Activated T-cell treated with anti-CD3 and anti-CD28 coated beads for 24 hours (primary cell): ENCODE data around the gene CATSPERZ.

ENCODE experiments used
- DNase-seq: peaks from one replicate; pipeline ENCODE4 v3.0.0-alpha.2; 2020; ENCODE audit warnings: low read depth

The CATSPERZ gene

DNA sequence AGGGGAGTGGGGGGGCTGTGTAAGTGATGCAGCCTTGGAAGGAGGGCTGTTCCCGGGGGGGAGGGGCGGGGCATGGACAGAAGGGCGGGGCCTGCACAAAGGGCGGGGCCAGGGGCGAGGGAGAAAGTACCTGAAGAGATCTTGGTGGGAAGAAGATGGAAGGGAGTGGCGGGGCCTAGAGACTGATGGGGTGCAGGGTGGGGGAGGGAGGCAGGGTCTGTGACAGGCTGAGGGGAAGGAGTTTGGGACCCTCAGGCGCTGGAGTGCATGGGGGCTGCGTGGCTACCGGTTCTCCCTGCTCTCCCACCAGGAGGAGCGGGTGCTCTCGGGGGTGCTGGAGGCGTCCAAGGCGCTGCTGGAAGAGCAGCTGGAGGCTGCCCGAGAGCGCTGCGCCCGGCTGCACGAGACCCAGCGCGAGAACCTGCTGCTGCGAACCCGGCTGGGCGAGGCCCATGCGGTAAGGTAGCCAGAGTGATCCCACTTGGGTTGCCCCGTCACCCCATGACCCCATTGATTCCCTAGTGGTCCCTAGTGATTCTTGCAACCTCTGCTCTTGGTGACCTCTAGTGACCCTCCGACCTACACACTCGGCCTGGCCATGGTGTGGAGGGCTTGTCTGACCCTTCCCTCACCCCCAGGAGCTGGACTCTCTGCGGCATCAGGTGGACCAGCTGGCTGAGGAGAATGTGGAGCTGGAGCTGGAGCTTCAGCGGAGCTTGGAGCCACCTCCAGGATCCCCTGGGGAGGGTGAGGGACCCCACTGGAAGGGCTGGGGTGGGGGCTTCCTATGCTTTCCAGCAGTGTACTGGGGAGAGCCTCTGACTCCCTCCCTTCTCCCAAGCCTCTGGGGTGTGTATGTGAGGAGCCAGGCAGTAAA is 42.9 kb downstream of the CATSPERZ start:
- DNase-seq, result no peak

DNA sequence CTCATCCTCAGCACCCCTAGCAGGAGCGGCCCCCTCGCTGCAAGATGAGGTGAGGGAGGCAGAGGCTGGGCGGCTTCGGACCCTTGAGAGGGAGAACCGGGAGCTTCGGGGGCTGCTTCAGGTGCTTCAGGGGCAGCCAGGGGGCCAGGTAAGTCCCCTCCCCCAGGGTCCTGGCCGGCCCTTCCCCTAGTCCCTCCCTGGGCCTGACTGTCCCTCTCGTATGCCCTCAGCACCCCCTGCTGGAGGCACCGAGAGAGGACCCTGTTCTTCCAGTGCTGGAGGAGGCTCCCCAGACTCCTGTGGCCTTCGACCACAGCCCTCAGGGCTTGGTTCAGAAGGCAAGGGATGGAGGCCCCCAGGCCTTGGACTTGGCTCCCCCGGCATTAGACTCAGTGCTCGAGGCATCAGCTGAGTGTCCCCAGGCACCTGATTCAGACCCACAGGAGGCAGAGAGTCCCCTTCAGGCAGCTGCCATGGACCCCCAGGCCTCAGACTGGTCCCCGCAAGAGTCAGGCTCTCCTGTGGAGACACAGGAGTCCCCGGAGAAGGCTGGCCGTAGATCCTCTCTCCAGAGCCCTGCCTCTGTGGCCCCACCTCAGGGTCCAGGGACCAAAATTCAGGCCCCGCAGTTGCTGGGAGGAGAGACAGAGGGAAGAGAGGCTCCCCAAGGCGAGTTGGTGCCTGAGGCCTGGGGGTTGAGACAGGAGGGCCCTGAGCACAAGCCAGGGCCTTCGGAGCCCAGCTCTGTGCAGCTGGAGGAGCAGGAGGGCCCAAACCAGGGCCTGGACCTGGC is 43.8 kb downstream of the CATSPERZ start:
- DNase-seq, result no peak

DNA sequence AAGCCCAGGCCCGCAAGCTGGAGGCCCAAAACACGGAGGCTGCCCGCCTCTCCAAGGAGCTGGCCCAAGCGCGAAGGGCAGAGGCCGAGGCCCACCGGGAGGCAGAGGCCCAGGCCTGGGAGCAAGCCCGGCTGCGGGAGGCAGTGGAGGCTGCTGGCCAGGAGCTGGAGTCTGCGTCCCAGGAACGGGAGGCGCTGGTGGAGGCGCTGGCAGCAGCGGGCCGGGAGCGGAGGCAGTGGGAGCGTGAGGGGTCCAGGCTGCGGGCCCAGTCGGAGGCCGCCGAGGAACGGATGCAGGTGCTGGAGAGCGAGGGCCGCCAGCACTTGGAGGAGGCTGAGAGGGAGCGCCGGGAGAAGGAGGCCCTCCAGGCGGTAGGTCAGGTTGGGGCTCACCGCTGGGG is 44.6 kb downstream of the CATSPERZ start:
- DNase-seq, result no peak

DNA sequence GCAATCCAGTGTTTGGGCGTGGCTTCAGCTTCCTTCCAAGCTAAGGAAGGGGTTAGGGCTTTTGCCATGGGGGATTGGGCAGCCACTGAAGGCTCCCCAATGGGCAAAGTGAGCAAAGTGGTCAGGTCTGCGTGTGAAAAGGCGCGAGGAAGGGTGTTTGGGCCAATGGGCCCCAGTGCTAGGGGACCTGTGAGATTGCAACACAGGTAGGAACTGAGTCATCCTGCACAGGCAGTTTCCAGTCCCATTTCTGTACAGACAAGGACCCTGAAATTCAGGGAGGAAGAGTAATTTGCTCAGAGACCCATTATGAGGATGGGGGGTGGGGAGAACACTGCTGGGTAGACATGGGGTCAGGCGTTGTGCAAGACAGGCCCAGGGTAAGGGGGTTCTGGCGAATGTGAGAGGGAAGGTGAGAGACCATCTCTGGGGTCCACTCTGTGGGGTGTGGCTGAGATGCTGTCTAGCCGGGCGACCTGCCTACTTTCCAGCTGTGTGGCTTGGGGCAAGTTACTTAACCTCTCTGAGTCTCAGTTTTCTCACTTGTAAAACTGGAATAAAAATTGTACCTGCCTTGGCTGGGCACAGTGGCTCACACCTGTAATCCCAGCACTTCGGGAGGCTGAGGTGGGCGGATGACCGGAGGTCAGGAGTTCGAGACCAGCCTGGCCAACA is 47.2 kb downstream of the CATSPERZ start:
- no peak for DNase-seq

DNA sequence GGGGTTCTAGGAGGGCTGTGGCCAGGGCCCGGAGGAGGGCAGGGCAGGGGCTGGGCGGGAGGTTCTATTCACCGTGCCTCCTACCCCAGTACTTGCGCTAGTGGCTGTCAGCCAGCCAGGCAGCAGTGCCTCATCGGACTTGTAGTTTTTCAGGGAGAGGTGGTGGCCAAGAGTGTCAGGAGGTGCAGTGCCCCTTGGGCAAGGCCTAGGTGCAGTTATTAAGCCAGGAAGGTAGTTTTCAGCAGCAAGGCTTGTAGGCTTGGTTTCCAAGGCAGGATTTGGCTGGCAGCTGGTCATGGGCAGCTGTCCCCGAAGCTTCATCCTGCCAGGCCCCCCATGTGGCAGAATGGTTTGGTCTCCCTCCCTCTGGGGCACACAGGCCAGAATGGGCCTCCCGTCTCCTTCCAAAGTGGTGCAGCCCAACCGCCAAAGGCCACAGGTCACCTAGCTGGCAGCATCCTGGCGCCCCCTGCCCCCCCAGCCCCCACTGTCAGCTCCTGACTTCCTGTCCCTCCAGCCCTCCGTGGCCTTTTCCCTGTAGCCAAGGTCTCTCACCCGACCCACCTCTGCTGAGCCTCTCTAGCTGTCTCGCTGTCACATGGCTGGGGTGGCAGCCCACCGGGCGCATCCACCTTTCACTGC is 48.3 kb downstream of the CATSPERZ start:
- no peak for DNase-seq

DNA sequence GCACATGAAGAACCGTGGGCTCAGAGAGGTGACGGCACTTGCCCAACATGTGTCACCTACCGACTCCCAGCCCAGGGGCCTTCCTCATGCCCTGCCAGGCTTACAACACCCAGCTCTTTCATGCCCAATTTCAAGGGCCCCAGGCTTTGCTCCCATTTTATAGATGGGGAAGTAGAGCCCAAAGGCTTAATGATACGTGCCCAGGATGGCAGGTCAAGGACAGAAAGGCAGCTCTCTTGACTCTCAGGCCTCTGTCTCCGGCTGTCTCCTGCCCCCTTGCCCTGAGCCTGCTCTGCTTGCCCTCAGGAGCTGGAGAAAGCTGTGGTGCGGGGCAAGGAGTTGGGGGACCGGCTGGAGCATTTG is 48.8 kb downstream of the CATSPERZ start:
- no peak for DNase-seq

DNA sequence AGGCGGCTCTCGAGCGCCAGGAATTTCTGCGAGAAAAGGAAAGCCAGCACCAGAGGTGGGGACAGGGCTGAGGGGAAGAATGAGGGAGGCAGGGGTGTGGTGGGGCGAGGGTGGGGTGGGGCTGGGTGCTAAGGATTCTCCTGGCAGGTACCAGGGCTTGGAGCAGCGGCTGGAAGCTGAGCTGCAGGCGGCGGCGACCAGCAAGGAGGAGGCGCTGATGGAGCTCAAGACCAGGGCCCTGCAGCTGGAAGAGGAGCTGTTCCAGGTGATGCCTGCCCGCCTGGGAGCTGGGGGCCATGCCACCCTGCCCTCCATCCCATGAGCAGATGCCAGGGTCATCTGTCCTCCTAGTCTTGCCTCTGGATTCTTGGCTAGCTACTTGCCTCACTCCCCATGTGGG is 49.2 kb downstream of the CATSPERZ start:
- no peak for DNase-seq

DNA sequence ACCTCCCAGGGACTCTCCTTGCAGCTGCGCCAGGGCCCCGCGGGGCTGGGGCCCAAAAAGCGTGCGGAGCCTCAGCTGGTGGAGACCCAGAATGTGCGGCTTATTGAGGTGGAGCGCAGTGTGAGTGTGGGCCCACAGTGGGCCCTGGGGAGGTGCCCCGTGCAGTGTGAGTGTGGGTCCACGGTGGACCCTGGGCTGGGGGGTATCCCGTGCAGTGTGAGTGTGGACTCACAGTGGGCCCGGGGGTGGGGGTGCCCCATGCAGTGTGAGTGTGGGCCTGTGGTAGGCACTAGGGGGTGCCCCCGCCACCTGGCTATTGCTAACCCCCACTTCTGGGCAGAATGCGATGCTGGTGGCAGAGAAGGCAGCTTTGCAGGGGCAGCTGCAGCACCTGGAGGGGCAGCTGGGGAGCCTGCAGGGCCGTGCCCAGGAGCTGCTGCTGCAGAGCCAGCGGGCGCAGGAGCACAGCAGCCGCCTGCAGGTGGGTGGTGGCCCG is 51.0 kb downstream of the CATSPERZ start:
- no peak for DNase-seq

DNA sequence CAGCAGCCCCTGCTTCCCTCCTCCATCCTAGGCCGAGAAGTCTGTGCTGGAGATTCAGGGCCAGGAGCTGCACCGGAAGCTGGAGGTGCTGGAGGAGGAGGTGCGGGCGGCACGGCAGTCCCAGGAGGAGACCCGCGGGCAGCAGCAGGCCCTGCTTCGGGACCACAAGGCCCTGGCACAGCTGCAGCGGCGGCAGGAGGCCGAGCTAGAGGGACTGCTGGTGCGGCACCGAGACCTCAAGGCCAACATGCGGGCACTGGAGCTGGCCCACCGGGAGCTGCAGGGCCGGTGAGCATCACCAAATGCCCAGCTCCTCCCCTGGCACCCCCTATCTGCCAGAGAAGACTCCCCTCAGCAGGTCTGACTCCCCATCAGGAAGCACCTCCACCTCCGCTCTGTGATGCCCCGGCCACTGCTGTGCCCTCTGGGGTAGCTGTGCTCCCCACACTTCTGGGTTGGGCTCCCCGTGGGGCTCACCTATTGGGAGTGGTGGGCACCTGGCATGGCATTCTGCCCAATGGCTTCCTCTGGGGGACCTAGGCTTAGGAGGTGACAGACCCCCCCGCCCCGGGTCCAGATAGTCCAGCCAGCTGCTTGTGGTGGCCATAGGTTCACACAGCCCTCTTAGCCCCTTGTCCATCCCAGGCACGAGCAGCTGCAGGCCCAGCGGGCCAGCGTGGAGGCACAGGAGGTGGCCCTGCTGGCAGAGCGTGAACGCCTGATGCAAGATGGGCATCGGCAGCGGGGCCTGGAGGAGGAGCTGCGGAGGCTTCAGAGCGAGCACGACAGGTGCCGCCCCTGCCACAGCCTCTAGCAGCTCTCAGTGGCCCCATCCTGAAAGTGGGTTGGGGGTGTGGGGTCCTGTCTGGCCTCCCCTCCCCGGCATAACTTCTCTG is 52.2 kb downstream of the CATSPERZ start:
- DNase-seq, result no peak

DNA sequence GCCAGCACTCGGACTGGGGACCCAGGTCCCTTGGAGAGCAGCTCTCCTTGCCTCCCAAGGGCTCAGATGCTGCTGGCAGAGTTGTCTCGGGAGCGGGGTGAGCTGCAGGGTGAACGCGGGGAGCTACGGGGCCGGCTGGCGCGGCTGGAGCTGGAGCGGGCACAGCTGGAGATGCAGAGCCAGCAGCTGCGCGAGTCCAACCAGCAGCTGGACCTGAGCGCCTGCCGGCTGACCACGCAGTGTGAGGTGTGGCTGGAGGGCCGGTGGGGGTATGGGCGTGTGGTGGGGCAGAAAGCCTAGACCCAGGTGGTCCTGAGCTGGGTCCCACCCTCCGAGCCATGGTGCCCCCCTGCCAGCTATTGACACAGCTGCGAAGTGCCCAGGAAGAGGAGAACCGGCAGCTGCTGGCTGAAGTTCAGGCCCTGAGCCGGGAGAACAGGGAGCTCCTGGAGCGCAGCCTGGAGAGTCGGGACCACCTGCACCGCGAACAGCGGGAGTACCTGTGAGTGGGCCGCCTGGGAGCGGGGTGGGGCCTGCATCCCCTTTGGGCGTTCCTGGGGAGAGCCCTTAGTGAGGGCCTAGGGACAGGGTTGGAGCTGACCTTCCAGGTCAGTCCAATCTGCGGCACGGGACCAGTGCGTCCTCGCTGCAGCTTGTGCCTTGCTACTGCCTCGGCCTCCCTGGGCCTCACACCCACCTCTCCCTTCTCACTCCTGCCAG is 53.0 kb downstream of the CATSPERZ start:
- no peak for DNase-seq

DNA sequence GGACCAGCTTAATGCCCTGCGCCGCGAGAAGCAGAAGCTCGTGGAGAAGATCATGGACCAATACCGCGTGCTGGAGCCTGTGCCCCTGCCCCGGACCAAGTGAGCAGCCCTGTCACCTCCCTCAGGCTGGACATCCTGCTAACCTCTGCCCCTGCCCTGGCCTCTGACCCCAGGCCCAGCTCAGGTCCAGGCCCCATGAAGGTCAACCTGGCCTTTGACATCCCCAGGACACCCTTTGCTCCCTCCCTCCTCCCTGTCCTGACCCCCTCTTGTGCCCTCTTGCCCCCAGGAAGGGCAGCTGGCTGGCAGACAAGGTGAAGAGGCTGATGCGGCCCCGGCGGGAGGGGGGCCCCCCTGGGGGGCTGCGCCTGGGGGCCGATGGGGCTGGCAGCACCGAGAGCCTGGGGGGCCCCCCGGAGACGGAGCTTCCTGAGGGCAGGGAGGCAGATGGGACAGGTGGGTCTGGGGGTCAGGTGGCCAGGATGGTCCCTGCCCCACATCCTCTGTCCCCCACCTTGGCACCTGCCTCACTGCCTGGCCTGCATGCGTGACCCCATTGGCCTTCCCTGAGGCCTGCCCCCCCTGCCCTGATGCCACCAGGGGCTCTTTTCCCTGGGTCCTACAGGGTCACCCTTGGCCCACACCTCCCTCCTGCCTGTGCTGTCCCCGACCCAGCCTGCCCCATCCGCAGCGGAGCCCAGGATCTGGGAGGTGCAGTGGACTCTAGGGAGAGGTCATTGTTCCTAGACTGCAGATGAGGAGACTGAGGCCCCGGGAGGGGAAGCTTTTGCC is 53.8 kb downstream of the CATSPERZ start:
- DNase-seq, result no peak
